HepG2 (cell line): ENCODE results near the gene CD19. TPM values are rescaled to one million over a fixed set of nuclear protein-coding genes. Genes with fewer than 3 reads are reported as not detected.

Experiments used
- ARHGAP35 ChIP-seq: sonication (generic); formaldehyde crosslinking; IDR thresholded peaks from 2 replicates; pipeline ENCODE4 v1.9.0; 2022; ENCODE audit warnings: mild to moderate bottlenecking, inconsistent platforms, moderate library complexity, missing genetic modification reagents, borderline replicate concordance
- BCLAF1 ChIP-seq: fragments of 450-650 bp; IDR thresholded peaks from 2 replicates; pipeline ENCODE4 v1.6.1; 2017; ENCODE audit warnings: mild to moderate bottlenecking
- CEBPB ChIP-seq: IDR thresholded peaks from 2 replicates; pipeline ENCODE4 v1.6.1; 2011; ENCODE audit warnings: low read depth, low read length, improper control_type of control experiment, borderline replicate concordance
- EED ChIP-seq: sonication (generic); formaldehyde crosslinking; IDR thresholded peaks from 2 replicates; pipeline ENCODE4 v1.5.0; 2020; ENCODE audit warnings: mild to moderate bottlenecking, missing genetic modification reagents
- ELK4 ChIP-seq: sonication (generic); formaldehyde crosslinking; IDR thresholded peaks from 2 replicates; pipeline ENCODE4 v1.9.0; 2021; ENCODE audit warnings: missing genetic modification reagents, borderline replicate concordance
- HES4 ChIP-seq: sonication (generic); formaldehyde crosslinking; IDR thresholded peaks from 2 replicates; pipeline ENCODE4 v1.9.0; 2021; ENCODE audit warnings: mild to moderate bottlenecking, missing genetic modification reagents, borderline replicate concordance
- HNRNPH1 ChIP-seq: fragments of 200-400 bp; formaldehyde crosslinking; optimal IDR thresholded peaks from 2 replicates; pipeline ENCODE3; 2017; ENCODE audit warnings: mild to moderate bottlenecking, low read depth, low read length
- NFKBIZ ChIP-seq: IDR thresholded peaks from 2 replicates; pipeline ENCODE4 v1.6.1; 2018; ENCODE audit warnings: missing genetic modification reagents, missing compliant biosample characterization
- NR2F2 ChIP-seq: IDR thresholded peaks from 2 replicates; pipeline ENCODE4 v1.6.1; 2012; ENCODE audit warnings: low read depth, inconsistent platforms, borderline replicate concordance
- SIN3B ChIP-seq: fragments of 150-350 bp; IDR thresholded peaks from 2 replicates; pipeline ENCODE4 v1.6.1; 2014; ENCODE audit warnings: low read length
- TCF12 ChIP-seq, 2 experiments: fragments of 450-650 bp in 1 of 2; sonication (generic) in 1 of 2; formaldehyde crosslinking in 1 of 2; IDR thresholded peaks; 2 replicates each; pipeline versions ENCODE4 v1.6.1 to v1.8.0; 2017 to 2022; ENCODE audit warnings: antibody characterized with exemption in 1 of 2, mild to moderate bottlenecking in 1 of 2, missing genetic modification reagents in 1 of 2, moderate library complexity in 1 of 2
- ZBTB25 ChIP-seq: IDR thresholded peaks from 2 replicates; pipeline ENCODE4 v1.6.1; 2018; ENCODE audit warnings: missing genetic modification reagents
- polyA plus RNA-seq, 8 experiments: library from polyadenylated mRNA; depleted of rRNA in 3 of 8; stranded (reverse) in 7 of 8; unstranded in 1 of 8; fragments of >200 nt; fragmentation: Illumina TruSeq in 4 of 8; extraction: Trizol in 4 of 8; gene quantifications; 2 replicates each; pipeline versions ENCODE4 v1.2.1 to v1.2.3, GENCODE V29; 2011 to 2016; ENCODE audit warnings: low read depth in 4 of 8, missing spikeins in 1 of 8, mixed read lengths in 1 of 8; ENCODE audit not compliant: insufficient read depth in 1 of 8
- total RNA-seq, 5 experiments: library from RNA; depleted of rRNA; stranded (reverse); fragments of >200 nt; fragmentation: Illumina TruSeq; extraction: Trizol; gene quantifications; 2 replicates each; pipeline ENCODE4 v1.2.3, GENCODE V29; 2016; ENCODE audit warnings: low read depth in 1 of 5
- TF ChIP-seq, protein P1 (sequence below): sonication (generic); formaldehyde crosslinking; IDR thresholded peaks from 2 replicates; pipeline ENCODE4 v1.8.1; 2023; ENCODE audit warnings: missing genetic modification reagents, inconsistent platforms, borderline replicate concordance
- TF ChIP-seq, protein P2 (sequence below): sonication (generic); formaldehyde crosslinking; IDR thresholded peaks from 2 replicates; pipeline ENCODE4 v1.5.1; 2020; ENCODE audit warnings: missing genetic modification reagents, mild to moderate bottlenecking, borderline replicate concordance

The CD19 gene
- total and polyA plus RNA-seq, 2 of the 13 experiments (the other 11 are each of a cell fraction or from before 2014, with no cell fraction given), result 0.55 to 1.1 TPM

GRCh38 chr16:28935924-28936783, 4.4 kb downstream of the CD19 start (continued):
- no peak for TF ChIP-seq BCLAF1
- TF ChIP-seq NFKBIZ, result no peak
- TF ChIP-seq NR2F2, result 0 out of 2 replicates have a peak, but pooled peaks have one; percentile 18
- TF ChIP-seq TCF12 (IDR thresholded peaks at IDR 0.05), result no peak
- TF ChIP-seq TCF12 (CRISPR knock-in tag; IDR thresholded peaks at IDR 0.05), result no peak
- no peak for TF ChIP-seq ELK4 (CRISPR knock-in tag)
- TF ChIP-seq, protein P1, sequence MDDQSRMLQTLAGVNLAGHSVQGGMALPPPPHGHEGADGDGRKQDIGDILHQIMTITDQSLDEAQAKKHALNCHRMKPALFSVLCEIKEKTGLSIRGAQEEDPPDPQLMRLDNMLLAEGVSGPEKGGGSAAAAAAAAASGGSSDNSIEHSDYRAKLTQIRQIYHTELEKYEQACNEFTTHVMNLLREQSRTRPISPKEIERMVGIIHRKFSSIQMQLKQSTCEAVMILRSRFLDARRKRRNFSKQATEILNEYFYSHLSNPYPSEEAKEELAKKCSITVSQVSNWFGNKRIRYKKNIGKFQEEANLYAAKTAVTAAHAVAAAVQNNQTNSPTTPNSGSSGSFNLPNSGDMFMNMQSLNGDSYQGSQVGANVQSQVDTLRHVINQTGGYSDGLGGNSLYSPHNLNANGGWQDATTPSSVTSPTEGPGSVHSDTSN (CRISPR knock-in tag), result no peak
- no peak for TF ChIP-seq EED
- no peak for TF ChIP-seq ZBTB25 (CRISPR knock-in tag)
- TF ChIP-seq, protein P2, sequence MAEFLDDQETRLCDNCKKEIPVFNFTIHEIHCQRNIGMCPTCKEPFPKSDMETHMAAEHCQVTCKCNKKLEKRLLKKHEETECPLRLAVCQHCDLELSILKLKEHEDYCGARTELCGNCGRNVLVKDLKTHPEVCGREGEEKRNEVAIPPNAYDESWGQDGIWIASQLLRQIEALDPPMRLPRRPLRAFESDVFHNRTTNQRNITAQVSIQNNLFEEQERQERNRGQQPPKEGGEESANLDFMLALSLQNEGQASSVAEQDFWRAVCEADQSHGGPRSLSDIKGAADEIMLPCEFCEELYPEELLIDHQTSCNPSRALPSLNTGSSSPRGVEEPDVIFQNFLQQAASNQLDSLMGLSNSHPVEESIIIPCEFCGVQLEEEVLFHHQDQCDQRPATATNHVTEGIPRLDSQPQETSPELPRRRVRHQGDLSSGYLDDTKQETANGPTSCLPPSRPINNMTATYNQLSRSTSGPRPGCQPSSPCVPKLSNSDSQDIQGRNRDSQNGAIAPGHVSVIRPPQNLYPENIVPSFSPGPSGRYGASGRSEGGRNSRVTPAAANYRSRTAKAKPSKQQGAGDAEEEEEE (CRISPR knock-in tag), result no peak
- no peak for TF ChIP-seq CEBPB
- TF ChIP-seq HNRNPH1, result no peak
- TF ChIP-seq HES4 (CRISPR knock-in tag), result no peak; the same call in 1 of the 2 replicates
- no peak; the same call in 1 of the 2 replicates for TF ChIP-seq SIN3B
- TF ChIP-seq ARHGAP35, result no peak
